Tibial nerve (tissue), 4 donors: ENCODE measurements around the gene AFAP1L1. TPM values are rescaled to one million over a fixed set of nuclear protein-coding genes. Genes with fewer than 3 reads are reported as not detected.
A peak's percentile ranks its signal among the peaks of the same experiment; 100 is the strongest.

Experiments
- DNase-seq, 2 donors: peaks; one replicate each; pipeline ENCODE4 v3.0.0-alpha.2; 2019; ENCODE audit warnings: low spot score in 2 of 2
- H3K27ac ChIP-seq, 4 donors: fragments of 200-600 bp; sonication (generic) in 3 of 4; one replicate each; pipeline ENCODE4 v1.5.1; 2017 to 2019; ENCODE audit warnings: mild to moderate bottlenecking in 1 of 4
- H3K27me3 ChIP-seq, 2 donors: fragments of 200-600 bp; sonication (generic) in 1 of 2; one replicate each; pipeline versions ENCODE4 v1.5.1 to v1.6.0; 2017 to 2019
- H3K36me3 ChIP-seq, 3 donors: fragments of 200-600 bp; sonication (generic); one replicate each; pipeline ENCODE4 v1.5.1; 2018 to 2019
- H3K4me1 ChIP-seq, 4 donors: fragments of 200-600 bp; sonication (generic) in 3 of 4; one replicate each; pipeline ENCODE4 v1.5.1; 2017 to 2019
- H3K4me3 ChIP-seq, 4 donors: fragments of 200-600 bp; sonication (generic) in 3 of 4; one replicate each; pipeline ENCODE4 v1.5.1; 2017 to 2019; ENCODE audit warnings: mild to moderate bottlenecking in 1 of 4, moderate library complexity in 1 of 4
- H3K9me3 ChIP-seq, 4 donors: fragments of 200-600 bp; sonication (generic) in 3 of 4; one replicate each; pipeline ENCODE4 v1.5.1; 2017 to 2019
- EP300 ChIP-seq, 2 donors: sonication (generic); formaldehyde crosslinking; IDR thresholded peaks; one replicate each; pipeline ENCODE4 v1.6.1; 2017; ENCODE audit warnings: antibody characterized with exemption in 2 of 2, mild to moderate bottlenecking in 1 of 2
- POLR2A ChIP-seq, 2 donors: fragments of 450-650 bp; IDR thresholded peaks; one replicate each; pipeline ENCODE4 v1.6.1; 2017; ENCODE audit warnings: antibody characterized with exemption in 2 of 2, mild to moderate bottlenecking in 2 of 2, moderate library complexity in 2 of 2
- WGBS, 2 donors: methylation state at CpG; one replicate each; pipeline ENCODE4 v1.1.5; 2018; 5-methylcytosine and 5-hydroxymethylcytosine counted together
- total RNA-seq, 4 donors: library from RNA; depleted of rRNA; stranded (reverse); fragments of >200 nt; gene quantifications; one replicate each; pipeline ENCODE4 v1.1.0, GENCODE V29; 2016
- TF ChIP-seq, protein P1 (sequence below), 5 experiments: fragments of 200-600 bp in 3 of 5; fragments of 450-650 bp in 2 of 5; sonication (generic) in 3 of 5; IDR thresholded peaks; one replicate each; pipeline ENCODE4 v1.5.1; 2016 to 2019; ENCODE audit warnings: antibody characterized with exemption in 5 of 5, mild to moderate bottlenecking in 3 of 5, moderate library complexity in 2 of 5

AFAP1L1 gene
- total RNA-seq, 4 donors from 2014 or later: 40.8 to 93.5 (median 91.6) TPM

DNA sequence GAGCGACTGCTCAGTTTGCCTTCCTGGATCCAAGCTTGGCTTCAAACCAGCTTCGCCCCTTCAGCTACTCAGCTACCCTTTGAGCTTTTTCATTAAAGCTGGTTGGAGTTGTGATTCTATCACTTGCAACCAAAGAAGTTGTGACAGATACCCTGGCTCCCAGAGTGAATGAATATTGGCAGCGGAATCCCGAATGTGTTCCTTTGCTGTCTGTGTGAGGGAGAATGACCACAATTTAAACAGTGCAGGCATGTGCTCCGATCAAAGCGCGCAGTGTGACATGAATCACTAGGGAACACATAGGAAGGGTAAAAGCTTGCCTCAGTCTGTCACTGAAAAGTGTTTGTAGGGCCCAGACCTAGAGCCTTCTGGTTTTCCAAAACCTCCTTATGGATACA lies 6.6 kb upstream of the AFAP1L1 start:
- H3K36me3 ChIP-seq: no peaks in the 10 kb centered on the region
- TF ChIP-seq EP300 (IDR thresholded peaks at IDR 0.05) (no peak), POLR2A (IDR thresholded peaks at IDR 0.05) (no peak)
- TF ChIP-seq, protein P1, sequence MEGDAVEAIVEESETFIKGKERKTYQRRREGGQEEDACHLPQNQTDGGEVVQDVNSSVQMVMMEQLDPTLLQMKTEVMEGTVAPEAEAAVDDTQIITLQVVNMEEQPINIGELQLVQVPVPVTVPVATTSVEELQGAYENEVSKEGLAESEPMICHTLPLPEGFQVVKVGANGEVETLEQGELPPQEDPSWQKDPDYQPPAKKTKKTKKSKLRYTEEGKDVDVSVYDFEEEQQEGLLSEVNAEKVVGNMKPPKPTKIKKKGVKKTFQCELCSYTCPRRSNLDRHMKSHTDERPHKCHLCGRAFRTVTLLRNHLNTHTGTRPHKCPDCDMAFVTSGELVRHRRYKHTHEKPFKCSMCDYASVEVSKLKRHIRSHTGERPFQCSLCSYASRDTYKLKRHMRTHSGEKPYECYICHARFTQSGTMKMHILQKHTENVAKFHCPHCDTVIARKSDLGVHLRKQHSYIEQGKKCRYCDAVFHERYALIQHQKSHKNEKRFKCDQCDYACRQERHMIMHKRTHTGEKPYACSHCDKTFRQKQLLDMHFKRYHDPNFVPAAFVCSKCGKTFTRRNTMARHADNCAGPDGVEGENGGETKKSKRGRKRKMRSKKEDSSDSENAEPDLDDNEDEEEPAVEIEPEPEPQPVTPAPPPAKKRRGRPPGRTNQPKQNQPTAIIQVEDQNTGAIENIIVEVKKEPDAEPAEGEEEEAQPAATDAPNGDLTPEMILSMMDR (IDR thresholded peaks at IDR 0.05): no peak
- peaks cover 0 to 4% of the 10 kb centered on the region in 2 donors for H3K27me3 ChIP-seq
- no peak for DNase-seq
- no peak overlapping the region for H3K4me3 ChIP-seq
- 92 to 93% methylated on average over 7 of the region's 7 CpGs for WGBS, 2 donors
- no peak overlapping the region for H3K27ac ChIP-seq
- peaks cover 0 to 16% (median 0%) of the 10 kb centered on the region in 4 donors for H3K9me3 ChIP-seq
- H3K4me1 ChIP-seq: peaks cover 0 to 28% (median 5%) of the 10 kb centered on the region in 4 donors

DNA sequence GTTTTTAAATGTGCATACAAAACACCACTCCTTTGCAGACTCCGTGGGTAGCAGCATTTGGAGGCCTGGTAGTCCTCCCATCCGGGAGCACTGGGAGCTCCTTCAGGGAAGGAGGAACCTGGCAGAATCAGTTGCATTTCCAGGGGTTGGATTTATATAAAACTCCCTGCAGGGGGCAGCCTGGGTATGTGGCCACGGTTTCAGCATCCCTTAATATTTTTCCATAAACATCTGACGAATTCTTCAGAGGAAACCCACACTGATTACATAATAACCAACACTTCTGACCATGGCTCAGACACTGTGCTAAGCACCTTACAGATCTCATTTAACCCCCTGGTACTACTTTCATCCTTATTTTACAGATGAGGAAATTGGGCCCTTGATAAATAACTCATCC lies 6.1 kb upstream of the AFAP1L1 start:
- Histone ChIP-seq H3K4me3 (no peak overlapping the region), H3K27ac (no peak overlapping the region), H3K9me3 (peaks cover 0 to 16% (median 0%) of the 10 kb centered on the region in 4 donors), H3K4me1 (peaks cover 0 to 28% (median 5%) of the 10 kb centered on the region in 4 donors), H3K36me3 (no peaks in the 10 kb centered on the region), H3K27me3 (peaks cover 0 to 4% of the 10 kb centered on the region in 2 donors)
- WGBS, 2 donors: 13 to 23% methylated on average over 4 of the region's 4 CpGs
- TF ChIP-seq, protein P1 (IDR thresholded peaks at IDR 0.05): peak in 4 of 5 experiments; percentile 40 to 64 (median 53)
- TF ChIP-seq EP300 (IDR thresholded peaks at IDR 0.05) (peak in 1 of 2 donors; percentile 21), POLR2A (IDR thresholded peaks at IDR 0.05) (no peak)
- DNase-seq: peak in 1 of 2 donors; percentile 24

DNA sequence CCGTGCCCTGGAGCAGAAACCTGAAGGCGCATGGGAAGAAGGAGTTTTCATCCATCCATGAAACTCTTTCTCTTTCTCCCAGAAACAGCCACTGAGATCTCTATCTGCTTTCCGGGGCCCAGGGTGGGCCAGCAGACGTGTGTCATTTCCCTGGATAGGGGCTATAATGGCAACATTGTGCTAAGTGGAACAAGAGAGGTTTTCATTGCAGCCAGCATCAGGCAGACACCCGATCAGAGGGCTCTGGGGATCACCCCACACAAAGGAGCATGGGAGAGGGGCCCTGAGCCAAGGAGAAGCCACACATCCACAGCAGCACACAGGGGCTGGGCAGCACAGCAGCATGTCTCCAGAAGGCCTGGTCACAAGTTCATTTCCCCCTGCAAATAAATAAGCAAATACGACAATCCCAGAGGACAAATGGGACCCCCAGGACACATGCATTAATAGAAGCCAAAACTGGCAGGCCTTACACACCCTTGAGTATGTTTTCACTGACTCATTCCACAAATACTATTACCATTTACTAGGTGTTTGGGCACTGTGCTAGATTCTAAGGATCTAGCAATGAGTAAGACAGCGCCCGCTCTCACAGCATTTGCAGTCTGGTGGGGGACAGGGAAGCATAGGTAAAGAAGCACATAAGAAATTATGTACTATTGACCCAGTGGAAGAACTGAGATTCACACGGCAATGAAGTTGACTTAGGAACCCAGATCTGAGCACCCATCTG lies 4.3 kb upstream of the AFAP1L1 start:
- 49 to 58% methylated on average over 9 of the region's 9 CpGs for WGBS, 2 donors
- H3K27me3 ChIP-seq: peaks cover 0 to 4% of the 10 kb centered on the region in 2 donors
- no peaks in the 10 kb centered on the region for H3K36me3 ChIP-seq
- H3K9me3 ChIP-seq: peaks cover 0 to 16% (median 0%) of the 10 kb centered on the region in 4 donors
- TF ChIP-seq EP300 (IDR thresholded peaks at IDR 0.05) (peak in 1 of 2 donors; percentile 23), POLR2A (IDR thresholded peaks at IDR 0.05) (no peak)
- TF ChIP-seq, protein P1 (IDR thresholded peaks at IDR 0.05): no peak
- H3K4me3 ChIP-seq: no peak overlapping the region
- no peak for DNase-seq
- H3K27ac ChIP-seq: peak overlapping the region in 3 of 4 donors; percentile 25 to 71 (median 55)
- peaks cover 0 to 33% (median 9%) of the 10 kb centered on the region in 4 donors for H3K4me1 ChIP-seq

DNA sequence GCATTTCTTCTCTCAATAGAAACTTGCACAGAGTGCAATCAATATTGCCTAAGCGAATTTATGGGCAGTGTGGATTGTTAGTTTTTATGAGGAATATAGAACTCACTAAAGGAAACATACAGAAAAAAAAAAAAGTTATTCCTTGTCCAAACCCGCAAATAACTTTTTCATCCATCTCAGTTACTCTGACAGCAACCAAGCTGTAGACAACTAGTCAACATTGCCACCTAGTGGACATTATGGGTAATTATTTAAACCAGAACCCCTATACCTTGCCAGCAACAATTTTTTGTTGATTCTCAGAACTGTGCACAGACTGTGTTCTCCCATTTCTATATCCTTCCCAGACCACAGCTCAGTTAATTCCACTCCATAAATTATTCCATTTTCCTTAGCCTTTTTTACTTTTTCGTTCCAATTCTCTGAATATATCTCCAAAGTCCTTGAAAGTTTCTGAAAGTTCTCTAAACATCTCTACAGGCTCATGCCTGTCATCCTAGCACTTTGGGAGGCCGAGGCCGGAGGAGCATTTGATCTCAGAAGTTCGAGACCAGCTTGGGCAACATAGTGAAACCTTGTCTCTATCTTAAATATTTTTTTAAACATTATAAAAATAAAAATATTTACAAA lies 2.6 kb upstream of the AFAP1L1 start:
- no peaks in the 10 kb centered on the region for H3K27me3 ChIP-seq
- H3K9me3 ChIP-seq: peaks cover 0 to 16% (median 0%) of the 10 kb centered on the region in 4 donors
- DNase-seq: no peak
- WGBS, 2 donors: 64 to 67% methylated on average over 6 of the region's 6 CpGs
- TF ChIP-seq EP300 (IDR thresholded peaks at IDR 0.05): no peak
- TF ChIP-seq, protein P1 (IDR thresholded peaks at IDR 0.05): peak; percentile 41 to 73 (median 60)
- no peak overlapping the region for H3K4me3 ChIP-seq
- H3K4me1 ChIP-seq: peaks cover 0 to 45% (median 9%) of the 10 kb centered on the region in 4 donors
- H3K27ac ChIP-seq: no peak overlapping the region
- H3K36me3 ChIP-seq: no peaks in the 10 kb centered on the region
